GM19372 (cell line): ENCODE results near the gene MUCL3.
"Not testable (repeated sequence)": the region's sequence is repeated elsewhere in the genome, so short reads cannot be mapped to it uniquely, and the experiment has no call there.

Source experiments
- ATAC-seq: cut with Tn5 transposase; IDR thresholded peaks from one replicate; pipeline ENCODE4 v1.9.1; 2021; ENCODE audit warnings: mild to moderate bottlenecking, low read depth, moderate library complexity; ENCODE audit not compliant: unreplicated experiment

MUCL3 gene

DNA sequence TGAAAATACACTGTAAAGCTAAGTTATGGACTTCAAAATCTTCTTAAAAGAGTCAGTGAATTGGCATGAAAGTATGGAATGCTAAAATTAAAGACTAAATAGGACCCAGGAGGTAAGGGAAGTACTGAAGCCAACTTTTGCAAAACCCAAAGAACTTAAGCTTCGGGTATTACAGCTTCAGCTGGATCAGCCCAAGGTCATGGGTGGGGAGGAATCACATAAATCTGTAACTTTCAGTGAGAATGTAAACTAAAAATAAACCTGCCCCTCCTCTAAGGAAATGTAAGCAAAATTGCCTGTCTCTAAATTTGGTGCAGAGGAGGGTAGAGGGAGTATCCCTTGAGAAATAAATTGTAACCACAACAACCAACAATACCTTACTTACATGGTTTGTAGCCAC lies 38.4 kb downstream of the MUCL3 start:
- ATAC-seq: no peak

DNA sequence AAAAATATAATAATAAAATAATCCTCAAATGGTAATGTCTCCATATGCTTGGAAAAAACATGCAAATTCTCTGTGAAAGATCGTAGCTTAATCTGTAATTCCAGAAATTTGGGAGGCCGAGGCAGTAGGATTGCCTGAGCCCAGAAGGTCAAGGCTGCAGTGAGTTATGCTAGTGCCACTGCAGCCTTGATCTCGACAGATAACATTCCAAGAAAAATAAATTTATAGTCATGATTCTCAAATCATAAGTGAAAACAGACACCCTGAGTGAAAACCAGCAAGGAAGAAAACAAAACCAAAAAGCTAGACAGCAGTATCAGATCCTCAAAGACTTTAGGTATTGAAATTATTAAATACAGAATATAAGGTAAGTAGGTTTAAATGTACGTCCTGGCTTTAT lies 38.9 kb downstream of the MUCL3 start:
- no peak for ATAC-seq

DNA sequence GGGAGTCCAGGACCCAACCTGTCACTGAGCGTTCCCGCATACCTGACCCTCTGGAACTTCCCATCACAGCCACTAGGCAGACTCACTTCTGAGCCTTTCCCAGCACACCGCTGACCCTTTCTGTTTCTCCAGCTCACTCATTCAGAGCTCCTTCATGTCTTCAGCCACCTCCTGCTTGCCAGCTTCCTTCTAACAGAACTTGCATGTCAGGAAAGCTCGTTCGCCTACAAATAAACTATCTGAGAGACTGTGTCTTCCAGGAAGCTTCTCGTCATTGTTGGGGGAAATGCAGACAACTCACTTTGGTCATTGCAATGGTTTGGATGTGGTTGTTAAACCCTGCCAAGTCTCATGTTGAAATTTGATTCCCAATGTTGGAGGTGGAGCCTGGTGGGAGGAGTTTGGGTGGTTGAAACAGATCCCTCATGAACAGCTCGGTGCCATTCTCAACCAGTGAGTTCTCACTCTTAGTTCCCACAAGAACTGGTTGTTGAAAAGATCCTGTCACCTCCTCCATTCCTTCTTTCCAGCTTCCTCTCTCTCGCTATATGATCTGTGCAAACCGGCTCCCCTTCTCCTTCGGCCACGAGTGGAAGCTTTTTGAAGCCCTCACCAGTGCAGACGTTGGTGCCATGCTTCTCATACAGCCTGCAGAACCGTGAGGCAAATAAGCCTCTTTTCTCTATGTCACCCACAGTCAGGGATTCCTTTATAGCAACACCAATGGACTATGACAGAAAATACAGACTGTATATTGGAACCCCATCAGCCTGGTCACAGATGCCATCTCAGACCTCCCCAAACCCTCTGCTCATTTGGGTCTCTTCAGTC lies 41.4 kb downstream of the MUCL3 start:
- ATAC-seq: no peak

DNA sequence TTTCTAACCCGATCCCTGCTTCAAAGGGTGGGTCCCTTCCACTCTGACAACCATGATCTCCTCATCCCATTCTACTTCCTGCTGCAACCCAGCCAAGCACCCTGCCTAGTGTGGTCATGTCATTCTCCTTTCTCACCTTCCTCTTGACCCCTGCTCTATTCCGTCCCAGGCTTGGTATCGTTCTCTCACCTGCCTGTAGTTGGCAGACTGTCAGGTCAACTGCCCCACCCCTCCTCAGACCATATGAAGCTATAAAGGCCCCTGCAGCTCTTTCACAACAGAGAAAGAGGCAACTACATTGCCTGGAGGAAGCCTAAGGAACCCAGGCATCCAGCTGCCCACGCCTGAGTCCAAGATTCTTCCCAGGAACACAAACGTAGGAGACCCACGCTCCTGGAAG lies 42.7 kb downstream of the MUCL3 start, which contains the start of gene MUC21:
MUC21 (plus strand) TSS at position 280 of the 400 bp plus-strand sequence. CDS start 241 bp downstream, outside the sequence.
- no peak for ATAC-seq

DNA sequence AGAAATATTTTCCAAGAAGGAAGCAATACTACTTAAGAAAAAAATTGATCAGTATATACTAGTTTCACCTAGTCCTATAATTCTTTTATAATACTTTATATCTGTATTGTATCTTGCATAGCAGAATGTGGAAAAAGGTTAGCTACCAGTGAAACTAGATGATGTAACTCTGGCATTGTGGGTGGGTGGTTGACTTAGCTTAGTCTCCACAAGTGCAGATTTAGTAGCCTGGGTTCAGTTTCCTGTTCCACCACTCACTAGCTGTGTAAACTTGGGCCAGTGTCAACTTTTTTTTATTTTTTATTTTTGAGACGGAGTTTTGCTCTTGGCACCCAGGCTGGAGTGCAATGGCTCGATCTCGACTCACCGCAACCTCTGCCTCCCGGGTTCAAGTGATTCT lies 44.7 kb downstream of the MUCL3 start:
- no peak for ATAC-seq

DNA sequence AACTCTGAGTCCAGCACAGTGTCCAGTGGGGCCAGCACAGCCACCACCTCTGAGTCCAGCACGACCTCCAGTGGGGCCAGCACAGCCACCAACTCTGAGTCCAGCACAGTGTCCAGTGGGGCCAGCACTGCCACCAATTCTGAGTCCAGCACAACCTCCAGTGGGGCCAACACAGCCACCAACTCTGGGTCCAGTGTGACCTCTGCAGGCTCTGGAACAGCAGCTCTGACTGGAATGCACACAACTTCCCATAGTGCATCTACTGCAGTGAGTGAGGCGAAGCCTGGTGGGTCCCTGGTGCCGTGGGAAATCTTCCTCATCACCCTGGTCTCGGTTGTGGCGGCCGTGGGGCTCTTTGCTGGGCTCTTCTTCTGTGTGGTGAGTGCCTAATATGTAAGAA lies 46.5 kb downstream of the MUCL3 start:
- ATAC-seq: no peak

DNA sequence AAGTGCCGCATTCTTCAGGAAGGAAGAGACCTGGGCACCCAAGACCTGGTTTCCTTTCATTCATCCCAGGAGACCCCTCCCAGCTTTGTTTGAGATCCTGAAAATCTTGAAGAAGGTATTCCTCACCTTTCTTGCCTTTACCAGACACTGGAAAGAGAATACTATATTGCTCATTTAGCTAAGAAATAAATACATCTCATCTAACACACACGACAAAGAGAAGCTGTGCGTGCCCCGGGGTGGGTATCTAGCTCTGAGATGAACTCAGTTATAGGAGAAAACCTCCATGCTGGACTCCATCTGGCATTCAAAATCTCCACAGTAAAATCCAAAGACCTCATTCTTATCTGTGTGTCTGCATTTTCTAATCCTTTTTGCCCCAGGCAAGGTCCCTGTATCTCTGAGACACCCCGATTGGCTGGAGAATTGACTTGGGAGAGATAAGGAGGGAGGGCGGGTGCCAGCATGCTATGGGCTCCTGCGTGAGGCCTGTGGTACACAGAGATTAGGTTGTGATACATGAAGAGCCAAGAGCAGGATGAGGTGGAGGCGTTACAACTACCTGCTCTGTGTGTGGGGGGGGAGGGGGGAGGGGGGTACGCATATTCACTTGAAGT lies 47.5 kb downstream of the MUCL3 start:
- ATAC-seq: no peak

DNA sequence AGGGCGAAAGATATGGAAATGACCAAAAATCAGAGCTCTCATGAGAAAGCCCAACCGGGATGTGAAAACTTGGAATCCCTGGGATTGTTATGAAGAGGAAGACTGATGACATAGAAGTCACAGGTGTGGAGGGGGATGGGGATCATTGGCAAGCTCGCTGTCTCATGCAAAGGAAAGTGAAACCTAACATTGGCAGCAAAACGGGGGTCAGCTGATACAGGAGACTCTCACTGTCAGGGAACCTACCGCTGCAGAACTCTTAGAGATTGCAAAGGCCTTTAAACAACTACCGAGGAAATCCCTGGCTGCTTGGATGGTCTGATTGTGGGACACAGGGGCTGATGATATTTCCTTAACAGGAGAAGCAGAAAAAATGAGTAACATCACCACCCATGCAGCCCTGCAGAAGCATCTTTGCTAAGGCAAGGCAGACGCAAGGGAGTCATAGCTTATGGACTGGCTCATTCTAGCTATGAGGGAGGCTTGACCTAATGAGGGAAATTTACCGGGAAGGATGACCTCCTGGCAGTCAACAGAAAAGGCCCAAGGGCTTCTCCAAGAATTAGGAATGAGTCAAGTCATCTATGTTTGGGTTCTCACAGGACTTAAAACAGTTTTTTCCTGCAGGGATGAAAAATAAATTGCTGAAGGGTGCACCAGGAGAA lies 49.8 kb downstream of the MUCL3 start:
- ATAC-seq: no peak

DNA sequence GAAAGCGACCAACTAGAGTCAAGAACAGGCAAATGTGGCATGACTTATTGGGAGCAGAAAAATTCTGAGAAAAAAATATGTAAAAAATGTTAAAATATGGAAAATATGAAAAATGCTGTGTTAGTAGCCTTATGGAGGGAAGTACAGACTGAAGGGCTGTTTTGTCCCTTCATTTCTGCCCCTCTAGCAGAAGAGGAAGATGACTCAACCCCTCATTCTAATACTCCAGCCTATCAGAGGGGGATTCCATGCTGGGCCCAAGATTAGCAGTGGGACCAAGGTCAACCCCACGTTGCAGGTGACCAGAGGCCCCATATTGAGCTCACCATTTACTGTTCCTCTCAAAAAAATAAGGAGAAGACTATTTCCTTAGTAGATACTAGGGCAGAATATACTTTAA lies 51.1 kb downstream of the MUCL3 start:
- ATAC-seq: no peak

DNA sequence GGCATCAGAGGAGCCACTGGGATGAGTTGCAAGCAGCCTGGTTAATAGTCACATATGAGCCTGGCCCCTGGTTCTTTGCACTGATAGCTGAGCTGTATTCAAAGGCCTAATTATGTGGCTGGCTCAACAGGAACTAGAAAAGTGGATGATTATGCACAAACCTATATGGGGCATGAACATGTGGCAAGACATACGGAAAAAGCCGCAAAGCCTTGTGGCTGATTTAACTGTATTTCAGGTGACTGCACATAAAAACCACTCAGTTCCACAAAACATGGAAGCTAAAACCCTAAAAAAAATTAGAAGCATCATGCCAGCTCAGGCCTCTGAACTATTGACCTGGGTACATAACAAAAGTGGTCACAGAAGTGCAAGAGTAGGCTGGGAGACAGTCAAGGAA lies 56.5 kb downstream of the MUCL3 start:
- no peak for ATAC-seq

DNA sequence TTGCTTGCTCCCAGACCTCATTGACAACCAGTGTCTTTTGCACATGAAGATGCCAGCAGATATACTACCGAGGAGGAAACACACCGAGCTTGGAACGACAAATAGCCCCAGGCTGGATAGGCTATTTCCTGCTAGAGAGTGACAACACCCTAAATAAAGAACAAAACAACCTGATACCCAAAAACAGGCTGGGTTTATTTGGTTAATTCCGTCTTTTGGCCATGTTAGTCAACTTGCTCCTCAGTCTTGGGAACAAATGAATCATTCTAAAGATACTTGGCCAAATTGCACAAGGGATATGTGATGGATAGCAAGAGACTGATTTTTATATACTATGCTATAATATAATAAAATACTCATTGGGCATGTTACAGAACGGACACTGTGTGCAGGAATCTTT lies 58.0 kb downstream of the MUCL3 start:
- no peak for ATAC-seq

DNA sequence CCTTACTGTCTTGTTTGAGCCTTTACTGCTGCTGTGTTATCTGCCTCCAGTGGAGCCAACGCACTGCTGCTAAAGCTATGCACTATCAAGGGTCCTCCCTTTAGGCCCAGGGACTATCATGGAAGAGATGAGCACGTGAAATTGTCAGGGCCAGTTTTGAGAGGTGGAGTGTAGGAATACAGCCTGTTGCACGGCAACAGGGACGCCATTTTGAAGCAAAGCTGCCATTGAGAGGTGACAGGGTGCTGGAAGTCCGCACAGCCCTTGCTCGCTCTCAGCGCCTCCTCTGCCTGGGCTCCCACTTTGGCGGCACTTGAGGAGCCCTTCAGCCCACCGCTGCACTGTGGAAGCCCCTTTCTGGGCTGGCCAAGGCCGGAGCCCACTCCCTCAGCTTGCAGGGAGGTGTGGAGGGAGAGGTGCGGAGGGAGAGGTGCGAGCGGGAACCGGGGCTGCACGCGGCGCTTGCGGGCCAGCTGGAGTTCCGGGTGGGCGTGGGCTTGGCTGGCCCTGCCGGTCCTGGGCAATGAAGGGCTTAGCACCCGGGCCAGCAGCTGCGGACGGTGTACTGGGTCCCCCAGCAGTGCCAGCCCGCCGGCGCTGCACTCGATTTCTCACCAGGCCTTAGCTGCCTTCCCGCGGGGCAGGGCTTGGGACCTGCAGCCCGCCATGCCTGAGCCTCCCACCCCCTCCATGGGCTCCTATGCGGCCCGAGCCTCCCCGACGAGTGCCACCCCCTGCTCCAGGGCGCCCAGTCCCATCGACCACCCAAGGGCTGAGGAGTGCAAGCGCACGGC lies 59.5 kb downstream of the MUCL3 start:
- not testable (repeated sequence) for ATAC-seq

DNA sequence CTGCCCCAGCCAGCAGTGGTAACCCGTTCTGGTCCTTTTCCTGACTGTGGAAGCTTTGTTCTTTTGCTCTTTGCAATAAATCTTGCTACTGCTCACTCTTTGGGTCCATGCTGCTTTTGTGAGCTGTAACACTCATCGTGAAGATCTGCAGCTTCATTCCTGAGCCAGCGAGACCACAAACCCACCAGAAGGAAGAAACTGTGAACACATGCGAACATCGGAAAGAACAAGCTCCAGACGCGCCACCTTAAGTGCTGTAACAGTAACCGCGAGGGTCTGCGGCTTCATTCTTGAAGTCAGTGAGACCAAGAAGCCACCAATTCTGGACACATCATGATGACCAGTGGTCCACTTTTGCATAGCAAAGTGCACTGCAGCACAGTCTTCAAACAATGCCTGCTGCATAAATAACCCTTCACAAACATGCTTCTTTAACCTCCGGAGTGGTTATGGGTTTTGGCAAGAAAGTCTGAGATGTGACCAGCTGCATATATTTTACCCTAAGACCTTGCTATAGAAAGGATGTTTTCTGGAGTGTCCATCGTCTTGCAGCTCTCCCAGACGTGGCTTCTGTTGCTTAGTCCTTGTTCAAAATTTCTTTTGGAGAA lies 60.6 kb downstream of the MUCL3 start:
- ATAC-seq: no peak

DNA sequence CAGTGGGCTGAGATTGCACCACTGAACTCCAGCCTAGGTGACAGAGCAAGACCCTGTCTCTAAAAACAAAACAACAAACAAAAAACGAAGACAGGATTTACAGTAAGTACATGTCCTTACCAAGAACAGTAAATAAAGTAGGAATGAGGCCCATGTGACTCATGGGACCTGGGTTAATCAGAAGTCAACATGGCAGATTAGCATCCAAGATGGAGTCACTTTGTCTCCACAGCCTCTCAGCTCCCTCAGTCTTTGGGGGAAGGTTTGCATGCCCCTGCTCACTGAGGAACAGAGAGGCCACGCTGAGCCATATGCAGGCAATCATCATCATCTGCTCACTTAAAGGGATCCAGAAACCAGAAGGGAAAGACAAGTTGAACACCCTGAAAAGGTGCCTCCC lies 61.7 kb downstream of the MUCL3 start:
- no peak for ATAC-seq
